HG03045 (cell line): ENCODE data around the gene RSPH4A.
"Not testable (repeated sequence)": the region's sequence is repeated elsewhere in the genome, so short reads cannot be mapped to it uniquely, and the experiment has no call there.

Experiments
- ATAC-seq: cut with Tn5 transposase; IDR thresholded peaks from one replicate; pipeline ENCODE4 v1.9.1; 2021; ENCODE audit warnings: mild to moderate bottlenecking, moderate library complexity; ENCODE audit not compliant: unreplicated experiment

The RSPH4A gene

GRCh38 chr6:116615937-116616736 is at the start of gene RSPH4A:
Gene RSPH4A, plus strand, starts transcription at chr6:116616479. Its CDS starts 145 bp downstream, at chr6:116616624.
- ATAC-seq = peak; percentile 100

- no peak for ATAC-seq
These were observed 48.2 kb upstream of the RSPH4A start for GRCh38 chr6:116568111-116568510.

GRCh38 chr6:116568821-116569755 is 47.2 kb upstream of the RSPH4A start:
- no peak for ATAC-seq

- peak; percentile 93 for ATAC-seq
These were observed 45.2 kb upstream of the RSPH4A start, which contains the start of gene RWDD1 for GRCh38 chr6:116570856-116571682. Gene RWDD1, plus strand, starts transcription at chr6:116571504. Its CDS starts 79 bp downstream, at chr6:116571583.

- ATAC-seq = no peak
These were observed 44.6 kb upstream of the RSPH4A start for GRCh38 chr6:116571683-116572000.

- ATAC-seq = no peak
These were observed 44.1 kb upstream of the RSPH4A start for GRCh38 chr6:116572162-116572561.

GRCh38 chr6:116575227-116575626 is 41.1 kb upstream of the RSPH4A start:
- no peak for ATAC-seq

- ATAC-seq = no peak
These were observed 38.8 kb upstream of the RSPH4A start for GRCh38 chr6:116577486-116577885.

GRCh38 chr6:116578335-116578734 is 37.9 kb upstream of the RSPH4A start:
- ATAC-seq = no peak

GRCh38 chr6:116579143-116579542 is 37.1 kb upstream of the RSPH4A start:
- ATAC-seq = no peak

- no peak for ATAC-seq
These were observed 36.1 kb upstream of the RSPH4A start for GRCh38 chr6:116580198-116580597.

GRCh38 chr6:116586276-116586675 is 30.0 kb upstream of the RSPH4A start:
- no peak for ATAC-seq

GRCh38 chr6:116586738-116587137 is 29.5 kb upstream of the RSPH4A start:
- no peak for ATAC-seq

- no peak for ATAC-seq
These were observed 21.0 kb upstream of the RSPH4A start for GRCh38 chr6:116595247-116595646.

GRCh38 chr6:116596815-116597214 is 19.5 kb upstream of the RSPH4A start:
- no peak for ATAC-seq

- not testable (repeated sequence) for ATAC-seq
These were observed 12.4 kb upstream of the RSPH4A start for GRCh38 chr6:116603916-116604315.

- not testable (repeated sequence) for ATAC-seq
These were observed 11.4 kb upstream of the RSPH4A start for GRCh38 chr6:116604868-116605267.

GRCh38 chr6:116605935-116606334 is 10.3 kb upstream of the RSPH4A start:
- ATAC-seq = no peak

GRCh38 chr6:116611056-116611455 is 5.2 kb upstream of the RSPH4A start:
- ATAC-seq = no peak

GRCh38 chr6:116616737-116617053 is 416 bp downstream of the RSPH4A start:
- peak; percentile 32 for ATAC-seq
